ENCODE data around the gene PCBD1.

DNA sequence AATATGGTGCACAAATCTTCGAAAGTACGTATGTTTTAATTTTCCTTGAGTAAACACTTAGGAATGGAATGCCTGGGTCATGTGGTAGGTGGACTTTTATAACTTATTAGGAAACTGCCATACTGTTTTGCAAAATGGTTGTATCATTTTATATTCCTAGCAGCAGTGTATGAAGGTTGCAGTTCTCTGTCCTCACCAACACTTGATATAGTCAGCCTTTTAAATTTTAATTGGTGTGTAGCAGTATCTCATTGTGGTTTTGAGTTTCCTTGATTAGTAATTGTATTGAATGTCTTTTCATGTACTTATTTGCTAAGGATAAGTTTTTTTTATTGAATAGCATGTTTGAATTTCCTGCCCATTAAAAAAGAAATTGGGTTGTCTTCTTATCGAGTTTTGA is 926 bp upstream of the PCBD1 start:
- TF ChIP-seq, protein P1, sequence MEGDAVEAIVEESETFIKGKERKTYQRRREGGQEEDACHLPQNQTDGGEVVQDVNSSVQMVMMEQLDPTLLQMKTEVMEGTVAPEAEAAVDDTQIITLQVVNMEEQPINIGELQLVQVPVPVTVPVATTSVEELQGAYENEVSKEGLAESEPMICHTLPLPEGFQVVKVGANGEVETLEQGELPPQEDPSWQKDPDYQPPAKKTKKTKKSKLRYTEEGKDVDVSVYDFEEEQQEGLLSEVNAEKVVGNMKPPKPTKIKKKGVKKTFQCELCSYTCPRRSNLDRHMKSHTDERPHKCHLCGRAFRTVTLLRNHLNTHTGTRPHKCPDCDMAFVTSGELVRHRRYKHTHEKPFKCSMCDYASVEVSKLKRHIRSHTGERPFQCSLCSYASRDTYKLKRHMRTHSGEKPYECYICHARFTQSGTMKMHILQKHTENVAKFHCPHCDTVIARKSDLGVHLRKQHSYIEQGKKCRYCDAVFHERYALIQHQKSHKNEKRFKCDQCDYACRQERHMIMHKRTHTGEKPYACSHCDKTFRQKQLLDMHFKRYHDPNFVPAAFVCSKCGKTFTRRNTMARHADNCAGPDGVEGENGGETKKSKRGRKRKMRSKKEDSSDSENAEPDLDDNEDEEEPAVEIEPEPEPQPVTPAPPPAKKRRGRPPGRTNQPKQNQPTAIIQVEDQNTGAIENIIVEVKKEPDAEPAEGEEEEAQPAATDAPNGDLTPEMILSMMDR (conservative IDR thresholded peaks at IDR 0.05): no peak
- no peak for TF ChIP-seq ZFX (IDR thresholded peaks at IDR 0.05)

Measured in C4-2B (cell line).